ENCODE data around the gene BRCA2.

GRCh38 chr13:32267836-32268439 is 47.4 kb upstream of the BRCA2 start:
- TF ChIP-seq, protein P1, sequence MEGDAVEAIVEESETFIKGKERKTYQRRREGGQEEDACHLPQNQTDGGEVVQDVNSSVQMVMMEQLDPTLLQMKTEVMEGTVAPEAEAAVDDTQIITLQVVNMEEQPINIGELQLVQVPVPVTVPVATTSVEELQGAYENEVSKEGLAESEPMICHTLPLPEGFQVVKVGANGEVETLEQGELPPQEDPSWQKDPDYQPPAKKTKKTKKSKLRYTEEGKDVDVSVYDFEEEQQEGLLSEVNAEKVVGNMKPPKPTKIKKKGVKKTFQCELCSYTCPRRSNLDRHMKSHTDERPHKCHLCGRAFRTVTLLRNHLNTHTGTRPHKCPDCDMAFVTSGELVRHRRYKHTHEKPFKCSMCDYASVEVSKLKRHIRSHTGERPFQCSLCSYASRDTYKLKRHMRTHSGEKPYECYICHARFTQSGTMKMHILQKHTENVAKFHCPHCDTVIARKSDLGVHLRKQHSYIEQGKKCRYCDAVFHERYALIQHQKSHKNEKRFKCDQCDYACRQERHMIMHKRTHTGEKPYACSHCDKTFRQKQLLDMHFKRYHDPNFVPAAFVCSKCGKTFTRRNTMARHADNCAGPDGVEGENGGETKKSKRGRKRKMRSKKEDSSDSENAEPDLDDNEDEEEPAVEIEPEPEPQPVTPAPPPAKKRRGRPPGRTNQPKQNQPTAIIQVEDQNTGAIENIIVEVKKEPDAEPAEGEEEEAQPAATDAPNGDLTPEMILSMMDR (IDR thresholded peaks at IDR 0.05), result peak; percentile 20 to 82 (median 64)
- TF ChIP-seq POLR2A (IDR thresholded peaks at IDR 0.05), result no peak

Data from esophagus squamous epithelium (tissue), 4 donors.